HCT116 (cell line): Measurements from ENCODE around the gene TFEB. TPM values are rescaled to one million over a fixed set of nuclear protein-coding genes. Genes with fewer than 3 reads are reported as not detected.

Experiments
- ATAC-seq: fragments of 200-7000 bp; cut with Tn5 transposase; 2 replicates; pipeline ENCODE4 v1.9.1; 2020; ENCODE audit warnings: mild to moderate bottlenecking, moderate library complexity
- BruUV-seq: library from RNA; stranded (reverse); fragments of 400-500 nt; replicated peaks from 2 replicates; lab custom pipeline; 2021; lab: Mats Ljungman, UMichigan
- CTCF ChIA-PET: fragments of 300-600 bp; sonication (Branson Sonifier 250); formaldehyde crosslinking; loops from one replicate; lab custom pipeline; 2021; ENCODE audit warnings: antibody characterized with exemption; lab: Charles Lee
- POLR2A ChIA-PET: fragments of 300-600, 350-600 bp; sonication (Branson Sonifier 250); formaldehyde crosslinking; loops from one replicate; lab custom pipeline; 2021; ENCODE audit warnings: antibody characterized with exemption; lab: Charles Lee
- RAD21 ChIA-PET, 2 experiments: fragments of 300-600 bp; sonication (Branson Sonifier 250); formaldehyde crosslinking; loops; one replicate each; lab custom pipeline; 2023; ENCODE audit warnings: low total read pairs in 2 of 2; ENCODE audit not compliant: uncharacterized antibody in 2 of 2, unreplicated experiment in 2 of 2, low non-redundant PET in 1 of 2; lab: Charles Lee
- DNase-seq: peaks from one replicate; pipeline ENCODE4 v3.0.0-alpha.2; 2010; ENCODE audit warnings: low read depth, low spot score
- H2AFZ ChIP-seq: fragments of 200-600 bp; shearing (Covaris generic), sonication (generic); 2 replicates; pipeline ENCODE4 v1.6.1; 2017; ENCODE audit warnings: low read depth, mixed run types, mixed read lengths, antibody characterized with exemption, low read length; ENCODE audit not compliant: poor library complexity, severe bottlenecking
- H3K27ac ChIP-seq: 2 replicates; pipeline ENCODE4 v1.5.1; 2012; ENCODE audit warnings: low read depth, low read length
- H3K27me3 ChIP-seq: fragments of 200-600 bp; sonication (generic); 2 replicates; pipeline ENCODE4 v1.6.1; 2016; ENCODE audit warnings: mixed run types, low read length, mixed read lengths; ENCODE audit not compliant: insufficient read depth
- H3K36me3 ChIP-seq, 2 experiments: fragments of 200-500 bp in 1 of 2; fragments of 200-600 bp in 1 of 2; sonication (Bioruptor generic) in 1 of 2; sonication (generic) in 1 of 2; 2 replicates each; pipeline versions ENCODE4 v1.5.1 to v1.6.1; 2014 to 2016; ENCODE audit warnings: low read length in 2 of 2, inconsistent platforms in 1 of 2, mixed read lengths in 1 of 2, mixed run types in 1 of 2; ENCODE audit not compliant: insufficient read depth in 2 of 2, control insufficient read depth in 1 of 2
- H3K4me1 ChIP-seq, 2 experiments: fragments of 200-600 bp in 1 of 2; sonication (generic) in 1 of 2; 2 replicates each; pipeline versions ENCODE4 v1.5.1 to v1.6.1; 2012 to 2017; ENCODE audit warnings: low read length in 2 of 2, inconsistent platforms in 1 of 2, mild to moderate bottlenecking in 1 of 2, mixed read lengths in 1 of 2, mixed run types in 1 of 2, moderate library complexity in 1 of 2; ENCODE audit not compliant: insufficient read depth in 2 of 2, control insufficient read depth in 1 of 2
- H3K4me2 ChIP-seq: fragments of 200-600 bp; sonication (generic); 2 replicates; pipeline ENCODE4 v1.6.1; 2017; ENCODE audit warnings: mixed run types, low read length, mixed read lengths
- H3K4me3 ChIP-seq, 2 experiments: fragments of 200-600 bp in 1 of 2; sonication (generic) in 1 of 2; replicated peaks in 1 of 2; 2 replicates each; pipeline ENCODE4 v1.5.1; 2011 to 2016; ENCODE audit warnings: low read length in 2 of 2, control low read depth in 1 of 2, low read depth in 1 of 2, mild to moderate bottlenecking in 1 of 2, mixed read lengths in 1 of 2, mixed run types in 1 of 2
- H3K79me2 ChIP-seq: fragments of 200-600 bp; sonication (generic); 2 replicates; pipeline ENCODE4 v1.6.1; 2017; ENCODE audit warnings: mild to moderate bottlenecking, mixed run types, low read length, moderate library complexity, mixed read lengths; ENCODE audit not compliant: insufficient read depth
- H3K9ac ChIP-seq: fragments of 200-600 bp; sonication (generic); 2 replicates; pipeline ENCODE4 v1.6.1; 2016; ENCODE audit warnings: low read length, mixed read lengths
- H3K9me2 ChIP-seq: fragments of 200-600 bp; sonication (generic), shearing (Covaris generic); 2 replicates; pipeline ENCODE4 v1.6.1; 2017; ENCODE audit warnings: mixed run types, mild to moderate bottlenecking, moderate library complexity; ENCODE audit not compliant: insufficient read depth
- H3K9me3 ChIP-seq, 2 experiments: fragments of 200-500 bp in 1 of 2; fragments of 200-600 bp in 1 of 2; sonication (Bioruptor generic) in 1 of 2; sonication (generic) in 1 of 2; 2 replicates each; pipeline ENCODE4 v1.6.1; 2014 to 2017; ENCODE audit warnings: low read length in 2 of 2, mixed read lengths in 2 of 2, inconsistent platforms in 1 of 2, low read depth in 1 of 2, mild to moderate bottlenecking in 1 of 2, mixed run types in 1 of 2, moderate library complexity in 1 of 2; ENCODE audit not compliant: control insufficient read depth in 1 of 2, insufficient read depth in 1 of 2
- H4K20me1 ChIP-seq: fragments of 200-600 bp; sonication (generic), shearing (Covaris generic); 2 replicates; pipeline ENCODE4 v1.6.1; 2017; ENCODE audit warnings: mixed run types, mild to moderate bottlenecking, moderate library complexity; ENCODE audit not compliant: insufficient read depth
- CBX3 ChIP-seq: IDR thresholded peaks from 2 replicates; pipeline ENCODE4 v1.6.1; 2012; ENCODE audit warnings: low read depth
- CTCF ChIP-seq, 3 experiments: fragments of 200-600 bp in 1 of 3; sonication (generic) in 1 of 3; IDR thresholded peaks in 2 of 3; conservative IDR thresholded peaks in 1 of 3; 2 replicates each; pipeline ENCODE4 v1.5.1; 2012 to 2017; ENCODE audit warnings: low read depth in 2 of 3, low read length in 2 of 3, antibody characterized with exemption in 1 of 3, borderline replicate concordance in 1 of 3, control low read depth in 1 of 3, mild to moderate bottlenecking in 1 of 3, mixed read lengths in 1 of 3, mixed run types in 1 of 3, moderate library complexity in 1 of 3; ENCODE audit not compliant: insufficient read depth in 1 of 3
- ELF1 ChIP-seq: IDR thresholded peaks from 2 replicates; pipeline ENCODE4 v1.6.1; 2012; ENCODE audit warnings: low read depth, borderline replicate concordance
- EZH2 ChIP-seq: fragments of 200-600 bp; sonication (generic); IDR thresholded peaks from 2 replicates; pipeline ENCODE4 v1.6.1; 2017; ENCODE audit warnings: antibody characterized with exemption, mixed run types
- EZH2phosphoT487 ChIP-seq: fragments of 200-600 bp; IDR thresholded peaks from 2 replicates; pipeline ENCODE4 v1.6.1; 2018; ENCODE audit warnings: antibody characterized with exemption, borderline replicate concordance
- JUND ChIP-seq: IDR thresholded peaks from 2 replicates; pipeline ENCODE4 v1.6.1; 2012
- POLR2A ChIP-seq: IDR thresholded peaks from 2 replicates; pipeline ENCODE4 v1.7.0; 2011; ENCODE audit warnings: borderline replicate concordance; ENCODE audit not compliant: insufficient read depth, insufficient read length; ENCODE audit errors: extremely low read depth
- RAD21 ChIP-seq: IDR thresholded peaks from 2 replicates; pipeline ENCODE4 v1.6.1; 2012; ENCODE audit warnings: low read depth, mild to moderate bottlenecking
- SP1 ChIP-seq: IDR thresholded peaks from 2 replicates; pipeline ENCODE4 v1.6.1; 2012; ENCODE audit warnings: low read depth
- YY1 ChIP-seq: IDR thresholded peaks from 2 replicates; pipeline ENCODE4 v1.6.1; 2011; ENCODE audit warnings: low read length, low read depth, moderate library complexity, mild to moderate bottlenecking; ENCODE audit not compliant: insufficient replicate concordance; ENCODE audit errors: extremely low read depth
- intact Hi-C: fragments of 100-400 bp; cut with micrococcal nuclease; formaldehyde crosslinking; loops from 2 replicates; pipeline ENCODE4 v1.10.0; 2022
- total RNA-seq: library from RNA; stranded (reverse); gene quantifications from one replicate; pipeline ENCODE4 v1.2.1, GENCODE V29; 2021; ENCODE audit not compliant: unreplicated experiment
- TF ChIP-seq, protein P1 (sequence below): IDR thresholded peaks from 2 replicates; pipeline ENCODE4 v1.6.1; 2012

The TFEB gene
- total RNA-seq, 1 experiment from 2014 or later: 4.8 TPM

GRCh38 chr6:41770381-41771057 is 35.1 kb upstream of the TFEB start:
- ChIA-PET CTCF (no interaction called here), POLR2A (interaction anchor here (0.6 kb wide), 1 partner anchor 17 kb away, joined by 4 read pairs; the partner anchor contains the start of gene TOMM6), RAD21 (no interaction called here)
- Histone ChIP-seq H3K9me2 (no peaks in the 10 kb centered on the region), H3K9ac (no peak overlapping the region), H3K4me2 (no peak overlapping the region), H3K9me3 (no peaks in the 10 kb centered on the region), H3K4me1 (peaks cover 8 to 21% of the 10 kb centered on the region in 2 experiments; a peak in 3 of 4 replicates), H3K27me3 (no peaks in the 10 kb centered on the region), H3K36me3 (peaks cover 0 to 5% of the 10 kb centered on the region in 2 experiments; a peak in 2 of 4 replicates), H3K79me2 (no peaks in the 10 kb centered on the region), H2AFZ (no peak overlapping the region), H4K20me1 (no peaks in the 10 kb centered on the region), H3K27ac (no peak overlapping the region), H3K4me3 (no peak overlapping the region)
- ATAC-seq: no peak
- DNase-seq: no peak
- TF ChIP-seq SP1 (no peak), POLR2A (no peak), CBX3 (no peak), EZH2phosphoT487 (no peak), JUND (no peak), YY1 (no peak), CTCF (IDR thresholded peaks at IDR 0.05 in 2 of 3, conservative IDR thresholded peaks at IDR 0.05 in 1 of 3; ENCODE audit: borderline replicate concordance in 1 of 3, insufficient read depth in 1 of 3, low read depth in 2 of 3, low read length in 2 of 3) (no peak), ELF1 (no peak), RAD21 (no peak), EZH2 (no peak)
- TF ChIP-seq, protein P1, sequence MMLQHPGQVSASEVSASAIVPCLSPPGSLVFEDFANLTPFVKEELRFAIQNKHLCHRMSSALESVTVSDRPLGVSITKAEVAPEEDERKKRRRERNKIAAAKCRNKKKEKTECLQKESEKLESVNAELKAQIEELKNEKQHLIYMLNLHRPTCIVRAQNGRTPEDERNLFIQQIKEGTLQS: no peak
- intact Hi-C loops: loop anchor here (10.0 kb wide), 1 partner anchor 166 kb away; no protein-coding TSS in a partner anchor
- no TSS peak for BruUV-seq
